ENCODE data around the gene TBC1D28. TPM values are rescaled to one million over a fixed set of nuclear protein-coding genes. Genes with fewer than 3 reads are reported as not detected.

TBC1D28 gene
- total RNA-seq, result not detected in 2 replicates

DNA sequence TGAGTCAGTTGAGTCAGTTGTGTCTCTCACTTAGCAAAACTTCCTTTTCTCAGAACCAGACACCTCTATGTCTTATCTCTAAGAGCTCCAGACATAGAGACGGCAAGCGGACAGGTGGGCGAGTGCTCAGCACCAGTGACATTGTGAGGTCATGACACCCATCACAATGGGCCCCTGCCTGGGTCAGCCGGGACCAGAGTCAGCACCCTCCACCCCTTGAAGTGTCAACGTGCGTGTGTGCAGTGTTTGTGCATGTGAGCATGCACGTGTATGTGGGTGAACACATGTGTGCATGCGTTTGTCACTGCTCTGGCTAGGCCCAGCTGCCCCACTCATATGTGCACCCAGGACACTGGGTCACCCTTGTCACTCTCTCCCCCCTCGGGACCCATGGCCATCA is at the start of gene TBC1D28:
TSS of gene TBC1D28 (minus strand) at position 101 of the 400 bp plus-strand sequence. CDS start 3,039 bp downstream, outside the sequence.

DNA sequence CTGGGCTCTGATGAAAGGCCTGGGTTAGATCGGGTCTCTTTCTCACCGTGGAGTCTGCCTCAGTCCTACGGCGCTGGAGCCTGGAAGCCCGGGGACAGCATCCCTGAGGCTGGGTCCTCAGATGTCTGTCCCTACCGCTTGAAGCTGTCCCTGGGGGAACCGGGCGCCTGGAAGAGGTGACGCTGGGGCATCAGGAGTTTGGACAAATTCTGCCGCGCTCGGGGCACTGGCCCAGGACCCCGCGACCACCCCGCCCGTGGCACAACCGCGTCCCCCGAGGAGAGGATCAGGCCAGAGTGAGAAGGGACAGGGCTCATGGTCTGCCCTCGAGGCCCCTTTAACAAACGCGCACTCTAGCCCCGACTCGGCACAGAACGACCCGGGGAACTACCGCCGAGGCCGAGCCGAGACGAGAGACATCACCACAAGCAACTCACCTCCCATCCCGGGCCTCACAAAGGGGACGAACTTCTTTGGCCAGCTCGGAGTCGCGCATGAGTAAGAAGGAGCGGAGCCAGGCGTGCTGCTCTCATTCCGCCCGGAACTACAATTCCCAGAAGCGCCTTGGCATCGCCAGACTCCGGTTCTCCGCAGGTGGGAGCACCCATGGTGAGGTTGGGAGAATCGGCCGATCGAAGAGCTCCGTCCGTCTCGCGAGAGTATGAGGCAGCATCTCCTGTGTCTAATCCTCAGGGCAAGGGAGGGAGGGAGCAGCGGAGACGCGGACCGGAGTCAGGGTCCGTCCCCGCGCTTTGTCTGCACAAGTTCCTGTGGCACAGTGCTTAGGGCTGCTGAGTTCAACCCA is 37.8 kb upstream of the TBC1D28 start, which contains the start of gene FOXO3B:
TSS of gene FOXO3B (minus strand) at position 548 of the 805 bp plus-strand sequence. CDS start 663 bp downstream, outside the sequence.

Other genes with a start within 250 kb of the TBC1D28 start
- not detected in 2 replicates for gene LGALS9C, start 167.6 kb downstream of the TBC1D28 start, total RNA-seq
- gene FOXO3B, start 37.9 kb upstream of the TBC1D28 start, total RNA-seq, result 6.2 and 7.1 TPM in 2 replicates
- 0.10 TPM in 1 of 2 replicates, not detected in the other for gene FBXW10, start 99.7 kb upstream of the TBC1D28 start, total RNA-seq
- gene TVP23B, start 136.8 kb upstream of the TBC1D28 start, total RNA-seq, result 29.6 and 30.2 TPM in 2 replicates
- 13.6 and 14.2 TPM in 2 replicates for gene PRPSAP2, start 213.7 kb upstream of the TBC1D28 start, total RNA-seq

Data from cardiac ventricle fibroblast (primary cell).